ENCODE measurements around the gene KLRB1. TPM values are rescaled to one million over a fixed set of nuclear protein-coding genes. Genes with fewer than 3 reads are reported as not detected.

The KLRB1 gene
- total and polyA plus RNA-seq, 11 donors, result 0.11 to 2.5 (median 0.32) TPM; not detected in 5

- no peak overlapping the region for H3K27ac ChIP-seq
- H3K27me3 ChIP-seq, result no peaks in the 10 kb centered on the region
- intact Hi-C loops (cut with DNase I), result loop anchor here in 3 of 10 donors (1.0 to 5.0 kb wide), 3 partner anchors 75 to 76 kb away; no protein-coding TSS in a partner anchor
- DNase-seq, result no peak
- TF ChIP-seq POLR2A (IDR thresholded peaks at IDR 0.05) (no peak), CTCF (IDR thresholded peaks at IDR 0.05) (no peak)
- no peak for ATAC-seq
- H3K36me3 ChIP-seq, result no peaks in the 10 kb centered on the region
- peaks cover 0 to 26% (median 0%) of the 10 kb centered on the region in 12 donors for H3K4me1 ChIP-seq
- no peaks in the 10 kb centered on the region for H3K9me3 ChIP-seq
- no peak overlapping the region for H3K4me3 ChIP-seq
- 93 to 98% (median 96%) methylated on average over 13 of the region's 13 CpGs for WGBS, 4 donors
Measured at GRCh38 chr12:9632766-9633165, 25.1 kb upstream of the KLRB1 start.

GRCh38 chr12:9626821-9627220 lies 19.1 kb upstream of the KLRB1 start:
- no peak overlapping the region for H3K27ac ChIP-seq
- intact Hi-C loops (cut with DNase I), result no loop called here
- H3K4me3 ChIP-seq, result no peak overlapping the region
- 79 to 84% (median 82%) methylated on average over 2 of the region's 2 CpGs for WGBS, 4 donors
- H3K27me3 ChIP-seq, result no peaks in the 10 kb centered on the region
- H3K36me3 ChIP-seq, result no peaks in the 10 kb centered on the region
- TF ChIP-seq POLR2A (IDR thresholded peaks at IDR 0.05) (no peak), CTCF (IDR thresholded peaks at IDR 0.05) (no peak)
- DNase-seq (no peak), ATAC-seq (no peak)
- H3K4me1 ChIP-seq, result no peaks in the 10 kb centered on the region
- peaks cover 0 to 31% (median 10%) of the 10 kb centered on the region in 12 donors for H3K9me3 ChIP-seq

- no peak overlapping the region for H3K27ac ChIP-seq
- H3K4me1 ChIP-seq, result no peaks in the 10 kb centered on the region
- peaks cover 0 to 31% (median 10%) of the 10 kb centered on the region in 12 donors for H3K9me3 ChIP-seq
- DNase-seq (no peak), ATAC-seq (no peak)
- no peaks in the 10 kb centered on the region for H3K36me3 ChIP-seq
- no peak for TF ChIP-seq POLR2A (IDR thresholded peaks at IDR 0.05)
- no peak for TF ChIP-seq CTCF (IDR thresholded peaks at IDR 0.05)
- no peaks in the 10 kb centered on the region for H3K27me3 ChIP-seq
- no peak overlapping the region for H3K4me3 ChIP-seq
- intact Hi-C loops (cut with DNase I), result no loop called here
Measured at GRCh38 chr12:9626291-9626690, 18.6 kb upstream of the KLRB1 start.

GRCh38 chr12:9625019-9625418 lies 17.3 kb upstream of the KLRB1 start:
- TF ChIP-seq CTCF (IDR thresholded peaks at IDR 0.05), result no peak

More at GRCh38 chr12:9625019-9625418, 17.3 kb upstream of the KLRB1 start:
- intact Hi-C loops (cut with DNase I), result no loop called here
- H3K9me3 ChIP-seq, result peaks cover 0 to 31% (median 10%) of the 10 kb centered on the region in 12 donors
- ATAC-seq (no peak), DNase-seq (no peak)
- H3K27me3 ChIP-seq, result no peaks in the 10 kb centered on the region
- no peak overlapping the region for H3K27ac ChIP-seq
- H3K4me3 ChIP-seq, result no peak overlapping the region
- H3K4me1 ChIP-seq, result peaks cover 0 to 5% (median 0%) of the 10 kb centered on the region in 12 donors
- H3K36me3 ChIP-seq, result no peaks in the 10 kb centered on the region
- 94 to 98% (median 97%) methylated on average over 3 of the region's 3 CpGs for WGBS, 4 donors
